Prostate gland (tissue), 2 donors: ENCODE results near the gene NCOA5.

Experiments
- POLR2A ChIP-seq: fragments of 450-650 bp; IDR thresholded peaks from one replicate; pipeline ENCODE4 v1.6.1; 2016; ENCODE audit warnings: antibody characterized with exemption, mild to moderate bottlenecking
- TF ChIP-seq, protein P1 (sequence below), 4 experiments: fragments of 200-600 bp in 2 of 4; fragments of 450-650 bp in 2 of 4; sonication (generic) in 2 of 4; IDR thresholded peaks; 1 replicate in 3 of 4; 2 replicates in 1 of 4; pipeline ENCODE4 v1.5.1; 2016 to 2019; ENCODE audit warnings: antibody characterized with exemption in 4 of 4, mild to moderate bottlenecking in 2 of 4, moderate library complexity in 2 of 4

DNA sequence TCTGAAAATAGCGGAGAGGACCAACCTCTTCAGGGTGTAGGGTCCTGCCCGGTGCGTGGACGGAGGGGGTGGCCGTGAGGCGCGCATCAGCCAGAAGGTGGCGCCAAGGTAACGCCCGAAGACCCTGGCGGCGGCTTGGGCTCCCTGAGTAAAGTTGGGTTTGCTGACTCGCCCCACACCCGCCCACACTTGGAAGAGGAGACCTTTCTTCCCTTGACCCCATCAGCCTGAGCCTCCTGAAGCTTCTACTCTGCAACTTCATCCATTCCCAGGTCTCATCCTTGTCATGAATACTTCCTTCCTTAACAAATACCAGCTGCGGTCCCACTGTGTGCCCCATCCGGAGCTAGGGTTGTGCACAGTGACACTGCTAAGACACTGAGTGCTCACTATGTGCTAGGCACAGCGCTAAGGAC, 43.0 kb upstream of the NCOA5 start:
- TF ChIP-seq, protein P1, sequence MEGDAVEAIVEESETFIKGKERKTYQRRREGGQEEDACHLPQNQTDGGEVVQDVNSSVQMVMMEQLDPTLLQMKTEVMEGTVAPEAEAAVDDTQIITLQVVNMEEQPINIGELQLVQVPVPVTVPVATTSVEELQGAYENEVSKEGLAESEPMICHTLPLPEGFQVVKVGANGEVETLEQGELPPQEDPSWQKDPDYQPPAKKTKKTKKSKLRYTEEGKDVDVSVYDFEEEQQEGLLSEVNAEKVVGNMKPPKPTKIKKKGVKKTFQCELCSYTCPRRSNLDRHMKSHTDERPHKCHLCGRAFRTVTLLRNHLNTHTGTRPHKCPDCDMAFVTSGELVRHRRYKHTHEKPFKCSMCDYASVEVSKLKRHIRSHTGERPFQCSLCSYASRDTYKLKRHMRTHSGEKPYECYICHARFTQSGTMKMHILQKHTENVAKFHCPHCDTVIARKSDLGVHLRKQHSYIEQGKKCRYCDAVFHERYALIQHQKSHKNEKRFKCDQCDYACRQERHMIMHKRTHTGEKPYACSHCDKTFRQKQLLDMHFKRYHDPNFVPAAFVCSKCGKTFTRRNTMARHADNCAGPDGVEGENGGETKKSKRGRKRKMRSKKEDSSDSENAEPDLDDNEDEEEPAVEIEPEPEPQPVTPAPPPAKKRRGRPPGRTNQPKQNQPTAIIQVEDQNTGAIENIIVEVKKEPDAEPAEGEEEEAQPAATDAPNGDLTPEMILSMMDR (IDR thresholded peaks at IDR 0.05) = peak; percentile 62 to 90 (median 76)
- TF ChIP-seq POLR2A = no peak
